GM12864 (cell line): ENCODE measurements around the gene NFATC2.

Source experiments
- DNase-seq: peaks from one replicate; pipeline ENCODE4 v3.0.0-alpha.2; 2011; ENCODE audit warnings: low read depth
- H3K4me3 ChIP-seq: 2 replicates; pipeline ENCODE4 v1.5.1; 2011; ENCODE audit warnings: mild to moderate bottlenecking, low read depth, low read length, control low read depth
- TF ChIP-seq, protein P1 (sequence below): IDR thresholded peaks from 2 replicates; pipeline ENCODE4 v1.5.1; 2011; ENCODE audit warnings: low read depth, mild to moderate bottlenecking, moderate library complexity, low read length, control low read depth, inconsistent platforms; ENCODE audit errors: missing control alignments

NFATC2 gene

GRCh38 chr20:51380401-51381385 lies 161.8 kb downstream of the NFATC2 start:
- H3K4me3 ChIP-seq, result no peak overlapping the region
- TF ChIP-seq, protein P1, sequence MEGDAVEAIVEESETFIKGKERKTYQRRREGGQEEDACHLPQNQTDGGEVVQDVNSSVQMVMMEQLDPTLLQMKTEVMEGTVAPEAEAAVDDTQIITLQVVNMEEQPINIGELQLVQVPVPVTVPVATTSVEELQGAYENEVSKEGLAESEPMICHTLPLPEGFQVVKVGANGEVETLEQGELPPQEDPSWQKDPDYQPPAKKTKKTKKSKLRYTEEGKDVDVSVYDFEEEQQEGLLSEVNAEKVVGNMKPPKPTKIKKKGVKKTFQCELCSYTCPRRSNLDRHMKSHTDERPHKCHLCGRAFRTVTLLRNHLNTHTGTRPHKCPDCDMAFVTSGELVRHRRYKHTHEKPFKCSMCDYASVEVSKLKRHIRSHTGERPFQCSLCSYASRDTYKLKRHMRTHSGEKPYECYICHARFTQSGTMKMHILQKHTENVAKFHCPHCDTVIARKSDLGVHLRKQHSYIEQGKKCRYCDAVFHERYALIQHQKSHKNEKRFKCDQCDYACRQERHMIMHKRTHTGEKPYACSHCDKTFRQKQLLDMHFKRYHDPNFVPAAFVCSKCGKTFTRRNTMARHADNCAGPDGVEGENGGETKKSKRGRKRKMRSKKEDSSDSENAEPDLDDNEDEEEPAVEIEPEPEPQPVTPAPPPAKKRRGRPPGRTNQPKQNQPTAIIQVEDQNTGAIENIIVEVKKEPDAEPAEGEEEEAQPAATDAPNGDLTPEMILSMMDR, result no peak
- peak; percentile 55 for DNase-seq

GRCh38 chr20:51379601-51380341 lies 162.7 kb downstream of the NFATC2 start:
- no peak overlapping the region for H3K4me3 ChIP-seq
- DNase-seq, result no peak
- TF ChIP-seq, protein P1, result no peak

GRCh38 chr20:51378171-51378928 lies 164.2 kb downstream of the NFATC2 start:
- TF ChIP-seq, protein P1, result peak; percentile 27
- no peak overlapping the region for H3K4me3 ChIP-seq
- no peak for DNase-seq

GRCh38 chr20:51377132-51377531 lies 165.4 kb downstream of the NFATC2 start:
- no peak for DNase-seq
- TF ChIP-seq, protein P1, result no peak

DNA sequence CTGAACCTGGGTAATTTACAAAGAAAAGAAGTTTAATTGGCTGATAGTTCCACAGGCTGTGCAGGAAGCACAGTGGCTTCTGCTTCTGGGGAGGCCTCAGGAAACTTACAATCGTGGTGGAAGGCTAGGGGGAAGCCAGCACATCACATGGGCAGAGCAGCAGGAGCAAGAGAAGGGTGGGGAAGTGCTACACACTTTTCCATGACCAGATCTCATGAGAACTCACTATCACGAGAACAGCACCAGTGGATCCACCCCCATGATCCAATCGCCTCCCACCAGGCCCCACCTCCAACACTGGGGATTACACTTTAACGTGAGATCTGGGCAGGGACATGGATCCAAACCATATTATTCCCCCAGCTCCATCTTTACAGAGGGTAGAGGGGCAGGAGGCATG lies 166.4 kb downstream of the NFATC2 start:
- TF ChIP-seq, protein P1, result no peak
- DNase-seq, result no peak
- H3K4me3 ChIP-seq, result no peak overlapping the region

More at GRCh38 chr20:51377132-51377531, 165.4 kb downstream of the NFATC2 start:
- H3K4me3 ChIP-seq, result no peak overlapping the region

DNA sequence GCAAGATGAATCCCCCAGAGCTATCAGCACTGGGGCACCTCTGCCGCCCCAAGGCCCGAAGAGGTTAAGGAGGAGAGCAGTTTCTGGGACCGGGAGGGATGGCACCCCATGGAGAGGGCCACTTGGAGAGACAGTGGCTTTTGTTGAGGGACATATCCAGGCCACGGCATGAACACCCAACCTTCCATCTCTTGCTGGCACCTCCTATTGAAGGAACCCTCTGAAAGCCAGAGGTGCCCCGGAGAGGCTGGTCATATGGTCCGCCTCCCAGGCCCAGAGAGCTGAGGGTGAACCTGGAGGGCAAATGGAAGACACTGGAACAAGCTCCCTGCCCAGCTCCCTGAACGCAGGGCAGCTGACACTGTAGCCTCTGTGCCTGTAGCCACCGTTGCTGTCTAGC lies 167.0 kb downstream of the NFATC2 start:
- DNase-seq, result no peak
- no peak overlapping the region for H3K4me3 ChIP-seq
- TF ChIP-seq, protein P1, result no peak
